Measurements from ENCODE around the gene TTC7B.

Gene TTC7B

DNA sequence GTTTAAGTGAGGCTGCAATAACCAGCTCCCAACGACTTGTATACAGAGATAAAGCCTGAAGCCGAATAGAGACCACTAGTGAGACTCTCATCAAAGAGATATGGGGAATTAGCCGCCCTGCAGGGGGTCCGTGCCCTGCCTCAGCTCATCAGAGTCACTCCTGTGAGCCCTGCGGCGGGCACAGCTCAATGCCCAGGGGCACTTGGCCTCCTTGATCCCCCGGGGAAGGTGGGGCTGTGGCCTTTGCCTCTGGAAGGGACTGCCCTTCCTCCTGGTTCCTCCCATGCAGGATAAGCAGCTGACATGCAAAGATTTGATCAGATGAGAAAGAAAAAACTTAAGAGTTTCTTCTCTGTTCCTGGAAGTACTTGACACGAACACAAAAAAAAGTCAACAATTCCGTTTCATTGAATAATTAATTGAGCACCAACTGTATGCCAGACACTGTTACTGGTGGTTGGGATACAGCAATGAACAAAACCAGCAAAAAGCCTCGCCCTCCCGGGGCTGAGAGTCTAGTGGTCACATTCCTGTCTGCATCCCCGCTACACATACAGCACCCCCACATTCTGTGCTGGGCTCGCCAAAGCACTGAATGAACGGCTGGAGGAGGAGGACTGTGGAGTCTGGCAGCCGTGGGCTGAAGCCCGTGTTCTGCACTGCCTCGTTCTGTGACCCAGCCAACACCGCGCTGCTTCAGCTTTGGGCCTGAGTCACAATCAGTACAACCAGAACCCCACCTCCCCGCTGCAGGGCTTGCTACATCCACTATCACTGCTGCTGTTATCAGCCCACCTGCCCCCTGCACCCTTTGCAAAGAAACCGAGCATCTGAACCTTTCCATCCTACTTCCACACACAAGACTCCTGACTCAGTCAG lies 10.3 kb downstream of the TTC7B start:
- no peak for DNase-seq (ENCODE audit: low spot score)

- no peak for DNase-seq (ENCODE audit: low spot score)
Measured at GRCh38 chr14:90805084-90805391, 11.2 kb downstream of the TTC7B start.

DNA sequence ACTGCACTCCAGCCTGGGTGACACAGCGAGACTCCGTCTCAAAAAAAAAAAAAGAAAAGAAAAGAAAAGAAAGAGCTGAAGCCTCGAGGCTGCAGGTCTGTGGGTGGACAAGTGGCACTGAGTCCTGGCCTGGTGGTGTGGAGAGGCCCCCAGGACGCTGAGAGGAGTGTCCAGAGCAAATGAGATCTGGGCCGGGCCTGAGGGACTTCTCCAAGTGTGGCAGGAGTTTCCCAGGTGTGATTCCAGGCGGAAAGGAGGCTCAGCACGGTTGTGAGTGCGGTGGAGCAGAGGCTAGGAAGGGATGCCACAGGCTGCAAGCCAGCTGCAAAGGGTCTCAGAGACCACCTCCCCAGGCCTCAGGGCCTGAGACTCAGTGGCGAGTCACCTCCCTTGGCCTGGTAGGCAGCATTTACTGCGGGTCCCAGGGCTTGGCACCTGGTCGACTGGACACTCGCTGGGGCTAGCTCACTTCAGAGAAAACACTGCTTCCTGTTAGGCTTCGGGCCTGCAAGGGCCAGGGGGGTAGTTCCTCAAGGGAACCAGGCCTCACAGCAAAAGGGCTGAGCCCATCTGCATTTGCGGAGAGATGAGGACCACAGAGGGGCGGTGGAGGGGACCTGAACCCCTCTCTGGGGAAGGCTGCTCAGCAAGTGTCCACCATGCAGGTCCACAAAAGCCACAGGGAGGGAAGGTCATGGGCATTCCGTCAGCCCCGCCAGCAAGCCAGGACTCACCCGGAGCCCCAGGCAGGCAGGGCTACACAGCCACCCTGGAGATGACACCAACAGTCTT lies 11.7 kb downstream of the TTC7B start:
- DNase-seq (ENCODE audit: low spot score): no peak

DNA sequence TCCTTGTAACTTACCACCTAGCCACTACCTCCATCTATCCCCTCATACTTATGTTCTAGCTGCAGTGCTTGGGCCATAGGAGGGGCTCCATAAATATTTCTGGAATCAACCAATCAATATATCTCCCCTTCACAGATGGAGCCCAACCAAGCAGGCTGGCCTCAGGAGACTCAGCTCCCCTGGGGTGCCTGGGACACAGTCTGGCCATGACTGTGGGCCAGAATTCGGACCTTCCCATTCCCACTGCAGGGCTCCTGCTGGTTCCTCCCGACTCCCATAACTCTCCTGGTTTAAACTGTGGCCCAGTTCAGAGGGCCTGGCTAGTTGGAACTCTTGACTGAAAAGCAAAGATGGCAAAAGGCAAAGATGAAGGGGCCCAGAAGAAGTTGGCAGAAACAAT lies 13.0 kb downstream of the TTC7B start:
- DNase-seq (ENCODE audit: low spot score): no peak

DNA sequence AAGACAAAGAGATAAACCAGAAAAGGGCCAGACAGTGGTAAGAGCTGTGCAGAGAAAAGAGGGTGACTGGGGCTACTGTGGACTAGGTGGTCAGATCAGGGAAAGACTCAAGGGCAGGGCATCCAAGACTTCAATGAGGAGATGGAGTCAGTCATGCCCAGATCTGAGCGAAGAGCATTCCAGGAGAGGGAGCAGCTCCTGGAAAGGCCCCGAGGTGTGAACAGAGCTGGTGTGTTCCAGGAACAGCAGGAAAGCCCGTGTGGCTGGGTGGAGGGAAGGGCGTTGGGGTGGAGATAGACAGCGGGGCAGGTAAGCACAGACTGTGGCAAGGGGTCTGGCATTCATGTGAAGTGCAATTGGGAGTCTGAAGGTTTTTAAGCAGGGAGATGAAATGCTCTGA lies 16.8 kb downstream of the TTC7B start:
- no peak for DNase-seq (ENCODE audit: low spot score)

DNA sequence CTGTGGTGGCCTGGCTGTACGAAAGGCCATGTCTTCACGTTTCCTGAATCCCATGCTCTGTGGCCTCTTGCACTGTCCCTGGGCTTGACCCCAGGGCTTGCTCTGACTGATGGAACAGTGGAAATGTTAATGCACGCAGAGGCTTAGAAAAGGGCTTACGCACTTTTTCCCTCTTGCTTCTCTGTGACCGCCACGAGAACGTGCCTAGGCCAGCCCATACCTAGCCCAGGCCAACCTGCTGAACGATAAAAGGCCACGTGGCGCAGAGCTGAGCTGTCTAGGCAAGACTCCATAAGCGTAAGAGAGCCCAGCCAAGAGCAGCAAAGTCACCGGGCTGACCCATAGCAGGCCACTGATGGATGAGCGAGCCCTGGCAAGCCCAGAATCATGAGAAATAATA lies 18.3 kb downstream of the TTC7B start:
- no peak for DNase-seq (ENCODE audit: low spot score)

DNA sequence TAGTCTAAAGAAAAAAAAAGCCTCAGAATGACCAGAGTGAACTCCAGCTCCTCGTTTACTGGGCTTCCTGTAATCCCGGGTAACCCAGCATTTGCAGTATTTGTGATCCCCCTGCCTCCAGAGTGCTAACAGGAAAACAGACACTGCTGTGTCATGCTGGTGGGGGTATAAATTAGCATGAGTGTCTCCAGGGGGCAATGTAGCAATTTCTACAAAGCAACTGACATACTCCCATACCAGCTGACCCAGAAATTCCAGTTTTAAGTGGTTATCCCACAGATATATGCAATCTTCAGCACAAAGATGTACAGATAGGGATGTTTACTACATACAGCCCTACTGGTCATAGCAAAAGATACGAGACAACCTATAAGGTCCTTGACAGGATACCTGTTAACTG lies 18.8 kb downstream of the TTC7B start:
- no peak for DNase-seq (ENCODE audit: low spot score)

- no peak for DNase-seq (ENCODE audit: low spot score)
Measured at GRCh38 chr14:90796329-90796728, 19.9 kb downstream of the TTC7B start.

GRCh38 chr14:90795744-90796143 lies 20.5 kb downstream of the TTC7B start:
- DNase-seq (ENCODE audit: low spot score): no peak

GRCh38 chr14:90791486-90791885 lies 24.7 kb downstream of the TTC7B start:
- no peak for DNase-seq (ENCODE audit: low spot score)

GRCh38 chr14:90788031-90788430 lies 28.2 kb downstream of the TTC7B start:
- no peak for DNase-seq (ENCODE audit: low spot score)

DNA sequence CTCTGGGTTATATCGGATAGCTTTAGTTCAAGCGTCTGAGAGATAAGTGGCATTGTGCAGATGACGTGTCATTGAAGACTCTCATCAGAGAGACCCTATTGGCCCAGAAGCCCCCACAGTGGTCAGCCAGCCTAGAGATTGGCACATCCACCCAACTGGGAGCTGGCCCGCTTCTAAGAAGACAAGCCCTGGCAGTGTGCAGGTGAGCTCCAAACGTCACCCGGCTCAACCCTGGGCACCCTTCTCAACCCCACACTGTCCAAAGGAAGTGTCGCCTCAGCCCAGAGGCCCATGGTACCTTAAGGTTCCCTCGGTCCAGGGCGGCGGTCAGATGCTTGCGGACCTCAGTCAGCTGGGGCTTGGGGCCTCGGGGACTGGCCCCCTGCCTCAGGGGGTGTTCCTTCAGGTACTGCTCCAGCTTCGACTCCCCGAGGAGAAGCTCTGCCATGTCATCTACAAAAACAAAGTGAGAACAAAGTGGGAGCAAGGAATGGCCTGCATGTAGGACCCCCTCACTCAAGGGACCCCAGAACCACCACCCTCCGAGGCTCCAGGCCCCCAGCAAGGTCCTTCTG lies 30.3 kb downstream of the TTC7B start:
- no peak for DNase-seq (ENCODE audit: low spot score)

GRCh38 chr14:90785471-90785870 lies 30.8 kb downstream of the TTC7B start:
- DNase-seq (ENCODE audit: low spot score): no peak

DNA sequence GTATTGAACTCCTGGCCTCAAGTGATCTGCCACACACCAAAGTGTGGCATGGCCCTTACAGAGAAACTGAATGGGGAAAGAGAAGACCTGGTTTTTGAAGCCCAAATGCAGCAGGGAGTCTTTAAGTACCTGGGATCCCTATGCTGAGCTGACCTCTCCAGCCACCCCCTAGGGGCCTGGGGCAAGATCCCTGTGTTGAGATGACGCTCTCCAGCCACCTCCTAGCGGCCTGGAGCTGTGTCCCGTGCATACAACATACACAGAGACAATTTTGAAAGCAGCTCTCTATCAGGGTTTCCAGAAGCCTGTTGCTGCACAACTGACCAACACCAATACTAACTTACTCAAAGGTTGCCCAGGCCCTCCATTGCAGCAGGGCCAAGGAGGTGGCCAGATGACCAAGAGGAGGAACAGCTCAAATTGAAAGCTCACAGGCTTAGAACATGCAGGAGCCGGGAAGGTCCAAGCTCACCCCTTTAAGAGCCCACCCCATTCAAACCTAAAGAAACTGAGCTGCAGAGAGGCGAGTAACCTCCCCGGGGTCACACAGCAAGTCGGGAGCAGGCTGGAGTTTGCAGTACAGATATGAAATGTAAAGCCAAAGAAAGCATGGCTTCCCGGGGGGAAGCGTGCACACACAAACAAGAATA lies 31.5 kb downstream of the TTC7B start:
- no peak for DNase-seq (ENCODE audit: low spot score)

- DNase-seq (ENCODE audit: low spot score): no peak
Measured at GRCh38 chr14:90783344-90783743, 32.9 kb downstream of the TTC7B start.

DNA sequence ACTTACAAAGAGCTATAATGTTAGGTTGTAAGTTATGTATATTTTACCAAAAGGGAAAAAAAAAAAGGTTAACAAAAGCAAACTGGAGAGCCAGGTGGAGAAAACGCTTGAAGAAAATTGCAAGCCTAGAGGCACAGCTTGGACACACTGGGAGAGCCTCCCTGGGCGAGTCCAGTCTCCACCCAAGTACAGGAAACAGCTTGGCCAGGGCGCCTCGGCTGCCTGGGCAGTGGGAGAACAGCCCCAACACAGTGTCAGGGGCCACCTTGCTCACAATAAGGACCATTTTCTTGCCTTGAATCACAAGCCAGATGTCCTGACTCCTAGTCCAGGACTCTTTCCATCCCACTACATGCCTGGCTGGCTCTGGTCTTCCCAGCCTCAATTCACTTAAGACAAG lies 33.3 kb downstream of the TTC7B start:
- DNase-seq (ENCODE audit: low spot score): no peak

DNA sequence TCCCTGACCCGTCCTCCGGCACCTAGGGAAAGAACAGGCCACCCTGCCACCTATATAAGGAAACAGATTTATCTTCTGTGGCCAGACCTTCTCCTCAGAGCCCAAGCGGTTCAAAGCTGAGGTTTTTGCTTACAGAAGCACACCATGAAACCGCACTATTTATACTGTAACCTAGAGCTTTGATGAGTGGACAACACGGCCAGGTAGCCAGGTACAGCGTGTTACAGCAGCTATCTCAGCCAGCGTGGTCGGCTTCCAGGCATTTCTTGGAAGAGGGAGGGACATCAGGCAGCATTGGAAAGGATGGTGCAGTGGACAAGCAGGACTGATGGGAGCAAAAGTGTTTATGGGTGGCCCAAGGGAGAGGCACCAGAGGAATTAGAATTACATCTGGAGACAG lies 34.4 kb downstream of the TTC7B start:
- DNase-seq (ENCODE audit: low spot score): no peak

- DNase-seq (ENCODE audit: low spot score): no peak
Measured at GRCh38 chr14:90781344-90781761, 34.9 kb downstream of the TTC7B start.

DNA sequence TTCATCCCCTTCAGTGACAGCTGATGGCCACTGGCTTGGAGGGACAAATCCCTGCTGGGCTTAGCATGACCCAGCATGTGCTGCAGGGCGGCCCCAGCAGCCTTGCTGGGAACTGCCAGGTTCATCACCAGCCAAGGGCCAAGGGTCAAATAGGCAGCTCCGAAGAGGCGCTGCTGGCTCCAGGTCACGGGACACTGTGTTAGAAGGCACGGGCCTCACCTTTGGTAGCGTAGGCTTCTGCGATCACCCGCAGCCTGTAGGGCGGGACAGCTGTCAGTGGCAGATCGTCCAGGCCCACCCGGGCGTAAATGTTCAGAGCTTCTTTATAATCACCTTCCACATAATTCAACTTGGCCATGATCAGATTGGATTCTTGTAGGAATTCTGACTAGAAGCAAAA lies 35.7 kb downstream of the TTC7B start:
- no peak for DNase-seq (ENCODE audit: low spot score)

- DNase-seq (ENCODE audit: low spot score): no peak
Measured at GRCh38 chr14:90778571-90779255, 37.5 kb downstream of the TTC7B start.

DNA sequence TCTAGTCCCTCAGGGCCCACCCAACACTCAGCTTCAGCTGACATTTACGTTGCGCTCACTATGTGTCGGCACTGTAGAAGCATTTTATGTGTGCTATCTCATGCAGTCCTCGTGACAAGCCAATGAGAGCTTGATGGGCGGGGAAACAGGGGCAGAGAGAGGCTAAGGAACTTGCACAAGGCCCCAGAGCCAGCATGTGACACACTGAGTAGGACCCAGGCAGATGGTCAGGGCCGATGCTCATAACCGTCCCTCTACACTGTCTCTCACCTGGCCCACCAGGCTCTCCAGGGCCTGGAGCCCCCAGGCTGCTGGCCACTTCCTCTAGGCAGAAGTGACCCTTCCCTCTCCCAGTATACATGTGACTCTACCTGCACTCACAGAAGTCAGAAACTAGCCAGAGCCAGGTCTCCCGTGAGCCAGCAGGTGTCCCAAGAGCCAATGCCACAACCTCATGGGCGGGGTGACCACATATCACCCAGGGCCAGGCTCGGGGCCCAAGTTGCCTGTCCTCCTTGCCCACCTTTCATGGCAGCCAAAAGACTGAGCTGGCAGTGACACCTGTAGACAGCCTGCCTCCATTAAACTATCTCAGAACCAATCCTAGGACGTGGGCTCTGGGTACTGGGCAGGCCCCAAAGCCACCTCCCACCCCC lies 38.3 kb downstream of the TTC7B start:
- no peak for DNase-seq (ENCODE audit: low spot score)

DNA sequence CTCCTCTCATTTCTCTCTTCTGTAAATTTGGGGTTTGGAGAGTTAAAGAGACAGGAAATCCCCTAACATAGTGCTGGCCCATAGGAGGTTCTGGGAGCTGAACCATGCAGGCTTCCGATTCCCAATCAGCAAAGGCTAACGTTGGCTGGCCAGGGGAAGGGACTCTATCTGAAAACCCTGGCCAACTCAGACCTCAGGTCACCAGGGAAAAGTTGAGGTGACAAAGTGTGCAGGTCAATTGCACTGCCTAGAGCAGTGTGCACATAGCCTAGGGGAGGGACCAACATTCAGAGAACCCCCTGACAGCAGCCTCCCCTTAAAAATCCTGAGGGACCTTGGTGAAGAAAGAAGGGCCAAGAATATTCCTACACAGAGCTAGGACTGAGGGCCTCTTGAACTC lies 38.9 kb downstream of the TTC7B start:
- DNase-seq (ENCODE audit: low spot score): no peak
